Frontal cortex (tissue), 4 donors: ENCODE data around the gene KRT4. TPM values are rescaled to one million over a fixed set of nuclear protein-coding genes. Genes with fewer than 3 reads are reported as not detected.

Experiments
- DNase-seq, 2 donors: peaks; one replicate each; pipeline ENCODE4 v3.0.0; 2012; ENCODE audit warnings: low spot score in 2 of 2
- FAIRE-seq: peaks from 2 replicates; lab custom pipeline; 2012; peaks lifted over from hg19 to GRCh38; lab: Jason Lieb, UNC
- total RNA-seq: library from RNA; depleted of rRNA; stranded (reverse); fragments of >200 nt; gene quantifications from one replicate; pipeline ENCODE4 v1.2.3, GENCODE V29; 2014
- donor health status: control.
- donor health status: control.
- donor health status: control.

KRT4 gene
- total RNA-seq, 1 donor from 2014 or later = not detected

GRCh38 chr12:52812073-52812400 lies 1.9 kb downstream of the KRT4 start:
- FAIRE-seq = no peak

GRCh38 chr12:52811191-52812072 lies 2.5 kb downstream of the KRT4 start:
- no peak for FAIRE-seq

More at GRCh38 chr12:52812073-52812400, 1.9 kb downstream of the KRT4 start:
- no peak for DNase-seq

GRCh38 chr12:52810554-52810953 lies 3.4 kb downstream of the KRT4 start:
- FAIRE-seq (no peak), DNase-seq (no peak)

More at GRCh38 chr12:52811191-52812072, 2.5 kb downstream of the KRT4 start:
- DNase-seq = no peak

GRCh38 chr12:52809166-52809565 lies 4.8 kb downstream of the KRT4 start:
- no peak for DNase-seq
- no peak for FAIRE-seq

- DNase-seq = no peak
- no peak for FAIRE-seq
Observed at GRCh38 chr12:52808573-52809160, 5.2 kb downstream of the KRT4 start.

GRCh38 chr12:52807544-52808470 lies 6.1 kb downstream of the KRT4 start:
- no peak for FAIRE-seq

GRCh38 chr12:52806821-52807543 lies 6.9 kb downstream of the KRT4 start:
- no peak for DNase-seq
- FAIRE-seq = no peak

More at GRCh38 chr12:52807544-52808470, 6.1 kb downstream of the KRT4 start:
- no peak for DNase-seq

GRCh38 chr12:52806169-52806811 lies 7.6 kb downstream of the KRT4 start:
- FAIRE-seq (no peak), DNase-seq (no peak)

- no peak for DNase-seq
- no peak for FAIRE-seq
Observed at GRCh38 chr12:52805739-52806138, 8.2 kb downstream of the KRT4 start.

GRCh38 chr12:52805000-52805399 lies 8.9 kb downstream of the KRT4 start:
- no peak for DNase-seq
- FAIRE-seq = no peak

- FAIRE-seq (no peak), DNase-seq (no peak)
Observed at GRCh38 chr12:52802442-52802841, 11.5 kb downstream of the KRT4 start.

- FAIRE-seq (no peak), DNase-seq (no peak)
Observed at GRCh38 chr12:52801773-52802172, 12.1 kb downstream of the KRT4 start.

GRCh38 chr12:52800259-52800917 lies 13.5 kb downstream of the KRT4 start:
- FAIRE-seq (no peak), DNase-seq (no peak)

- FAIRE-seq (no peak), DNase-seq (no peak)
Observed at GRCh38 chr12:52799505-52800211, 14.3 kb downstream of the KRT4 start.

- no peak for FAIRE-seq
- DNase-seq = no peak
Observed at GRCh38 chr12:52798671-52799504, 15.0 kb downstream of the KRT4 start.

GRCh38 chr12:52798003-52798670 lies 15.8 kb downstream of the KRT4 start:
- FAIRE-seq (no peak), DNase-seq (no peak)

- FAIRE-seq (no peak), DNase-seq (no peak)
Observed at GRCh38 chr12:52797529-52797894, 16.4 kb downstream of the KRT4 start.
